ENCODE data around the gene TBX20.

TBX20 gene

GRCh38 chr7:35254496-35255442 lies 869 bp upstream of the TBX20 start:
- Histone ChIP-seq H3K4me3 (ENCODE audit: low read length) (no peak overlapping the region), H4K20me1 (ENCODE audit: insufficient read depth, low read length) (no peaks in the 10 kb centered on the region), H3K4me2 (ENCODE audit: low read length) (no peak overlapping the region), H3K4me1 (ENCODE audit: low read length) (no peaks in the 10 kb centered on the region), H3K9ac (ENCODE audit: low read length) (no peak overlapping the region), H2AFZ (ENCODE audit: low read depth, low read length) (no peak overlapping the region), H3K36me3 (replicated peaks; ENCODE audit: low read depth, low read length) (no peaks in the 10 kb centered on the region), H3K27ac (ENCODE audit: low read length) (no peak overlapping the region), H3K27me3 (ENCODE audit: low read depth, low read length) (peaks cover 33% of the 10 kb centered on the region), H3K79me2 (ENCODE audit: low read length) (no peaks in the 10 kb centered on the region), H3K9me3 (ENCODE audit: insufficient read depth, low read length) (no peaks in the 10 kb centered on the region)
- TF ChIP-seq, protein P1, sequence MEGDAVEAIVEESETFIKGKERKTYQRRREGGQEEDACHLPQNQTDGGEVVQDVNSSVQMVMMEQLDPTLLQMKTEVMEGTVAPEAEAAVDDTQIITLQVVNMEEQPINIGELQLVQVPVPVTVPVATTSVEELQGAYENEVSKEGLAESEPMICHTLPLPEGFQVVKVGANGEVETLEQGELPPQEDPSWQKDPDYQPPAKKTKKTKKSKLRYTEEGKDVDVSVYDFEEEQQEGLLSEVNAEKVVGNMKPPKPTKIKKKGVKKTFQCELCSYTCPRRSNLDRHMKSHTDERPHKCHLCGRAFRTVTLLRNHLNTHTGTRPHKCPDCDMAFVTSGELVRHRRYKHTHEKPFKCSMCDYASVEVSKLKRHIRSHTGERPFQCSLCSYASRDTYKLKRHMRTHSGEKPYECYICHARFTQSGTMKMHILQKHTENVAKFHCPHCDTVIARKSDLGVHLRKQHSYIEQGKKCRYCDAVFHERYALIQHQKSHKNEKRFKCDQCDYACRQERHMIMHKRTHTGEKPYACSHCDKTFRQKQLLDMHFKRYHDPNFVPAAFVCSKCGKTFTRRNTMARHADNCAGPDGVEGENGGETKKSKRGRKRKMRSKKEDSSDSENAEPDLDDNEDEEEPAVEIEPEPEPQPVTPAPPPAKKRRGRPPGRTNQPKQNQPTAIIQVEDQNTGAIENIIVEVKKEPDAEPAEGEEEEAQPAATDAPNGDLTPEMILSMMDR (IDR thresholded peaks at IDR 0.05; ENCODE audit: low read depth, low read length), result no peak
- TF ChIP-seq EZH2phosphoT487 (IDR thresholded peaks at IDR 0.05; ENCODE audit: low read depth), result no peak

GRCh38 chr7:35253460-35253709 lies 515 bp downstream of the TBX20 start:
- Histone ChIP-seq H3K79me2 (ENCODE audit: low read length) (no peaks in the 10 kb centered on the region), H3K4me1 (ENCODE audit: low read length) (no peaks in the 10 kb centered on the region), H3K4me3 (ENCODE audit: low read length) (no peak overlapping the region), H3K4me2 (ENCODE audit: low read length) (no peak overlapping the region), H3K36me3 (replicated peaks; ENCODE audit: low read depth, low read length) (no peaks in the 10 kb centered on the region), H3K27ac (ENCODE audit: low read length) (no peak overlapping the region), H4K20me1 (ENCODE audit: insufficient read depth, low read length) (no peaks in the 10 kb centered on the region), H3K27me3 (ENCODE audit: low read depth, low read length) (peaks cover 42% of the 10 kb centered on the region), H3K9ac (ENCODE audit: low read length) (no peak overlapping the region), H2AFZ (ENCODE audit: low read depth, low read length) (no peak overlapping the region), H3K9me3 (ENCODE audit: insufficient read depth, low read length) (no peaks in the 10 kb centered on the region)
- TF ChIP-seq, protein P1 (IDR thresholded peaks at IDR 0.05; ENCODE audit: low read depth, low read length), result no peak
- TF ChIP-seq EZH2phosphoT487 (IDR thresholded peaks at IDR 0.05; ENCODE audit: low read depth), result no peak

DNA sequence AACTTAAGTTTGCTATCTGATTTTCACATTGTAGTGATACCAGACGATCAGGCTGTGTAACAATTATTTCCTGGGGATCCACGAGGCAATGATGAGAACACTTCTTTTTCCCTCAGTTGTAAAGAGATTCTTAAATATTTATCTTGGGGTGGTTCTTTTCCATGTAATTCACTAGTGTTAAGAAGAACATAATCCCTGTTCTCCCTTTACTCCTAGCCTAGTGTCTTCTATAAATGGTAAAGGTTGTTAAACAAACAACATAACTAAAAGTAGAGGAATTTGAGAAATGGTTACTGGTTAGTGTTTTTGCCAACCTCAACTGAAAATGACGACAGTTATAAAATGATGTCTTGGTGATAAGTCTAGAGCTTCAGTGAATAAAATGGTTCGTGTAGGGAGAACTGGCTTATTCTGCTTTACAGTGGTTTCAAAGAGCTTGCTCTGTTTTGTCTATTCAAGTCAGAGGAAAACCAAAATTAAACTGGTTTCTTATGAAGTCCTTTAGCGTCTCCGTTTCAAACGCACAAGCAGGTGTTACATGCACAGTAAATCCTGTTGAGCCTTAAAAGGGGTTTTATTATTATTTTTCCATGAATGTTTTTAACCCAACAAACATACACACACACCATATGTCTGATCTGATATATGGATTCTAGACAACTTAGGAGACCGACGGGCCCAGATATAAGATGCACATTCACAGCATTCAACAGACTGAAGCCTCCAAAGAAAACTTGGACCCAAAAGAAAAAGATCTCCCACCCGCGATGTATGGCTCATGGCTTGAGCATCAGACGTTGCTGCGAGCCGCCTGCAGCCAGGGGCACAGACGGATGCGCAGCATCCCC lies 1.1 kb downstream of the TBX20 start:
- no peak overlapping the region for H3K4me3 ChIP-seq (ENCODE audit: low read length)

More for the DNA sequence above, 1.1 kb downstream of the TBX20 start:
- no peaks in the 10 kb centered on the region for H3K79me2 ChIP-seq (ENCODE audit: low read length)
- no peaks in the 10 kb centered on the region for H4K20me1 ChIP-seq (ENCODE audit: insufficient read depth, low read length)
- no peak for TF ChIP-seq EZH2phosphoT487 (IDR thresholded peaks at IDR 0.05; ENCODE audit: low read depth)
- TF ChIP-seq, protein P1 (IDR thresholded peaks at IDR 0.05; ENCODE audit: low read depth, low read length), result no peak
- no peaks in the 10 kb centered on the region for H3K4me1 ChIP-seq (ENCODE audit: low read length)
- peaks cover 45% of the 10 kb centered on the region for H3K27me3 ChIP-seq (ENCODE audit: low read depth, low read length)
- H3K36me3 ChIP-seq (replicated peaks; ENCODE audit: low read depth, low read length), result no peaks in the 10 kb centered on the region
- H2AFZ ChIP-seq (ENCODE audit: low read depth, low read length), result no peak overlapping the region
- H3K9me3 ChIP-seq (ENCODE audit: insufficient read depth, low read length), result no peaks in the 10 kb centered on the region
- H3K9ac ChIP-seq (ENCODE audit: low read length), result no peak overlapping the region
- no peak overlapping the region for H3K27ac ChIP-seq (ENCODE audit: low read length)
- no peak overlapping the region for H3K4me2 ChIP-seq (ENCODE audit: low read length)

All from OCI-LY3 (cell line).